HG02759 (cell line): ENCODE results near the gene MFSD12.

Source experiments
- ATAC-seq: cut with Tn5 transposase; IDR thresholded peaks from one replicate; pipeline ENCODE4 v1.9.1; 2021; ENCODE audit warnings: mild to moderate bottlenecking, moderate library complexity; ENCODE audit not compliant: unreplicated experiment

Gene MFSD12

GRCh38 chr19:3557461-3558248, at the start of gene MFSD12:
Gene MFSD12 (minus strand): TSS chr19:3557586. CDS start chr19:3557403, 183 bp downstream.
- ATAC-seq: peak; percentile 90

GRCh38 chr19:3606690-3607289, 49.4 kb upstream of the MFSD12 start, which contains the start of gene TBXA2R:
Gene TBXA2R (minus strand): TSS chr19:3606875. CDS start chr19:3600634, 6,241 bp downstream.
- ATAC-seq: no peak

- no peak for ATAC-seq
These were observed 48.8 kb upstream of the MFSD12 start for GRCh38 chr19:3606174-3606689.

GRCh38 chr19:3605770-3606169, 48.4 kb upstream of the MFSD12 start:
- ATAC-seq: no peak

- no peak for ATAC-seq
These were observed 48.0 kb upstream of the MFSD12 start for GRCh38 chr19:3605361-3605760.

GRCh38 chr19:3604987-3605343, 47.6 kb upstream of the MFSD12 start:
- ATAC-seq: no peak

- ATAC-seq: no peak
These were observed 47.0 kb upstream of the MFSD12 start for GRCh38 chr19:3604227-3604986.

- no peak for ATAC-seq
These were observed 45.9 kb upstream of the MFSD12 start for GRCh38 chr19:3603121-3603811.

- no peak for ATAC-seq
These were observed 43.6 kb upstream of the MFSD12 start for GRCh38 chr19:3601021-3601420.

- ATAC-seq: no peak
These were observed 42.4 kb upstream of the MFSD12 start for GRCh38 chr19:3599776-3600187.

- ATAC-seq: no peak
These were observed 38.2 kb upstream of the MFSD12 start for GRCh38 chr19:3595521-3596061.

GRCh38 chr19:3593156-3593555, 35.8 kb upstream of the MFSD12 start:
- ATAC-seq: no peak

- ATAC-seq: no peak
These were observed 34.7 kb upstream of the MFSD12 start for GRCh38 chr19:3591876-3592613.

GRCh38 chr19:3590991-3591659, 33.7 kb upstream of the MFSD12 start:
- ATAC-seq: no peak

GRCh38 chr19:3589949-3590348, 32.6 kb upstream of the MFSD12 start:
- no peak for ATAC-seq

- ATAC-seq: no peak
These were observed 32.1 kb upstream of the MFSD12 start for GRCh38 chr19:3589439-3589838.

- ATAC-seq: no peak
These were observed 29.4 kb upstream of the MFSD12 start for GRCh38 chr19:3586707-3587346.

GRCh38 chr19:3586127-3586626, 28.8 kb upstream of the MFSD12 start:
- ATAC-seq: no peak
